Skeletal muscle tissue (tissue), 4 donors: ENCODE data around the gene SERPINA10. TPM values are rescaled to one million over a fixed set of nuclear protein-coding genes. Genes with fewer than 3 reads are reported as not detected.

ENCODE experiments used
- H3K27ac ChIP-seq: one replicate; pipeline ENCODE4 v1.7.0; 2013; ENCODE audit warnings: mild to moderate bottlenecking, low read depth, low read length, inconsistent platforms
- H3K27me3 ChIP-seq, 3 donors: one replicate each; pipeline ENCODE4 v1.7.0; 2013; ENCODE audit warnings: low read length in 3 of 3; ENCODE audit not compliant: control insufficient read depth in 3 of 3, insufficient read depth in 3 of 3
- H3K36me3 ChIP-seq, 3 donors: one replicate each; pipeline ENCODE4 v1.7.0; 2013; ENCODE audit warnings: low read length in 3 of 3; ENCODE audit not compliant: control insufficient read depth in 3 of 3, insufficient read depth in 3 of 3
- H3K4me1 ChIP-seq, 3 donors: one replicate each; pipeline ENCODE4 v1.7.0; 2013; ENCODE audit warnings: low read length in 3 of 3, mild to moderate bottlenecking in 3 of 3; ENCODE audit not compliant: control insufficient read depth in 3 of 3, insufficient read depth in 3 of 3
- H3K4me3 ChIP-seq, 3 donors: one replicate each; pipeline ENCODE4 v1.7.0; 2013; ENCODE audit warnings: low read length in 3 of 3
- H3K9ac ChIP-seq, 3 donors: one replicate each; pipeline ENCODE4 v1.7.0; 2013; ENCODE audit warnings: low read length in 3 of 3, mild to moderate bottlenecking in 3 of 3, moderate library complexity in 2 of 3, low read depth in 1 of 3
- H3K9me3 ChIP-seq, 3 donors: one replicate each; pipeline ENCODE4 v1.7.0; 2013; ENCODE audit warnings: low read length in 3 of 3; ENCODE audit not compliant: control insufficient read depth in 3 of 3
- total RNA-seq: library from RNA; depleted of rRNA; stranded (reverse); fragments of >200 nt; gene quantifications from one replicate; pipeline ENCODE4 v1.2.3, GENCODE V29; 2014
- donor health status: Osteomylitis.

The SERPINA10 gene
- total RNA-seq: not detected

GRCh38 chr14:94292872-94293577 is at the start of gene SERPINA10:
TSS of gene SERPINA10 (minus strand) at chr14:94293268. CDS start at chr14:94290593, 2,675 bp downstream.
- Histone ChIP-seq H3K9me3 (no peaks in the 10 kb centered on the region), H3K36me3 (no peaks in the 10 kb centered on the region), H3K9ac (no peak within 1 kb of the TSS), H3K27me3 (no peaks in the 10 kb centered on the region), H3K4me1 (no peaks in the 10 kb centered on the region), H3K27ac (no peak within 1 kb of the TSS), H3K4me3 (no peak within 1 kb of the TSS)

- Histone ChIP-seq H3K27ac (no peak overlapping the region), H3K9me3 (no peaks in the 10 kb centered on the region), H3K4me1 (peaks cover 0 to 8% (median 6%) of the 10 kb centered on the region in 3 donors), H3K9ac (no peak overlapping the region), H3K27me3 (peaks cover 0 to 9% (median 2%) of the 10 kb centered on the region in 3 donors), H3K4me3 (no peak overlapping the region), H3K36me3 (no peaks in the 10 kb centered on the region)
Measured at GRCh38 chr14:94342334-94342934, 49.4 kb upstream of the SERPINA10 start.

DNA sequence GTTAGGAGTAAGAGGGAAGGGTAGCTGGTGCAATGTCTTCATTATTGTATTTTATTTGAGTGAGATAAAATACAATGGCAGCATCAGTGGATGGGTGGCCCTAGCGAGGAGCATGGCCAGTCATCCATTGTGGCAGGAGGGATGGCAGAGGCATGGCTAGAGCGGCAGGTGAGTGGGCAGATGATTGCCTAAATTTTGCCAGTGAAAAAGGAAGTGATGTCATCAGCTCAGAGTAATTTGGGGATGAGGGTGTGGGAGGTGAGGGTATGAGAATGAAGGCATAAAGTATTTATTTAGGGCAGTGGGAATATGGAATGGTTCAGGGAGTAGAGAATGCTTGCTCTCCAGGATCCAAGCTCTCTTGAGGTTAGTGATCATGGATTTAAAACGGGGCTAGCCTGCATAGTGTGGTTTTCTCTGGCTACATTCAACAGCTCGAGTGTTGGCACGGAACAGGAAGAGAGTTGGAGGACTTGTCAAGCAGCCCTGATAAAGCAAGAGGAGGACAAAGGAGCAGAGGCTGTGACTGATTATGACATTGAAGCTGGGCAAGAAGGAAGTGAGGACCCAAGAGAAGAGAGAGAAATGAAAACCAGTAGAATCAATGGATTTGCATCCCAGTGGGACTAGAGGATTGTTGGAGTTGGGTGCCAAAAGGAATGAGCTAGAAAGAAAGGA is 48.7 kb upstream of the SERPINA10 start:
- Histone ChIP-seq H3K4me1 (peaks cover 0 to 8% (median 6%) of the 10 kb centered on the region in 3 donors), H3K4me3 (no peak overlapping the region), H3K9ac (no peak overlapping the region), H3K9me3 (no peaks in the 10 kb centered on the region), H3K27ac (no peak overlapping the region), H3K36me3 (no peaks in the 10 kb centered on the region), H3K27me3 (peaks cover 0 to 9% (median 0%) of the 10 kb centered on the region in 3 donors)

GRCh38 chr14:94340533-94340932 is 47.5 kb upstream of the SERPINA10 start:
- no peaks in the 10 kb centered on the region for H3K36me3 ChIP-seq

DNA sequence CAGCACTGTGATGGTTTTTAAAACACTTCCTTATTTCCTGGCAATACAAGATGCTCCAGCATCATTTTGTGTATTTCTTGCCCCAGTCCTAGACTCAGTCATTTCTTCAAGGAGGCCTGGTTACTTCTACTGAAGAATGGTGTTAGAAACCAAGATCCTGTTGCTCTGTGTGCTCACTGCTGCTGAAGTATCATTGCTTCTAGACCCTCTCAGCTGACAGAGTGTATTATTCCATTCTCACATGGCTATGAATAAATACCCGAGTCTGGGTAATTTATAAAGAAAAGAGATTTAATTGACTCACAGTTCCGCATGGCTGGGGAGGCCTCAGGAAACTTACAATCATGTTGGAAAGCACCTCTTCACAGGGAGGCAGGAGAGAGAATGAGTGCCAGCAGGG is 45.0 kb upstream of the SERPINA10 start:
- peaks cover 0 to 8% (median 6%) of the 10 kb centered on the region in 3 donors for H3K4me1 ChIP-seq
- H3K4me3 ChIP-seq: no peak overlapping the region
- no peaks in the 10 kb centered on the region for H3K27me3 ChIP-seq
- no peak overlapping the region for H3K9ac ChIP-seq
- H3K36me3 ChIP-seq: no peaks in the 10 kb centered on the region
- no peaks in the 10 kb centered on the region for H3K9me3 ChIP-seq
- H3K27ac ChIP-seq: no peak overlapping the region

More at GRCh38 chr14:94340533-94340932, 47.5 kb upstream of the SERPINA10 start:
- peaks cover 0 to 8% (median 6%) of the 10 kb centered on the region in 3 donors for H3K4me1 ChIP-seq
- H3K4me3 ChIP-seq: no peak overlapping the region
- no peaks in the 10 kb centered on the region for H3K9me3 ChIP-seq
- H3K9ac ChIP-seq: no peak overlapping the region
- H3K27me3 ChIP-seq: peaks cover 0 to 2% (median 0%) of the 10 kb centered on the region in 3 donors
- no peak overlapping the region for H3K27ac ChIP-seq

DNA sequence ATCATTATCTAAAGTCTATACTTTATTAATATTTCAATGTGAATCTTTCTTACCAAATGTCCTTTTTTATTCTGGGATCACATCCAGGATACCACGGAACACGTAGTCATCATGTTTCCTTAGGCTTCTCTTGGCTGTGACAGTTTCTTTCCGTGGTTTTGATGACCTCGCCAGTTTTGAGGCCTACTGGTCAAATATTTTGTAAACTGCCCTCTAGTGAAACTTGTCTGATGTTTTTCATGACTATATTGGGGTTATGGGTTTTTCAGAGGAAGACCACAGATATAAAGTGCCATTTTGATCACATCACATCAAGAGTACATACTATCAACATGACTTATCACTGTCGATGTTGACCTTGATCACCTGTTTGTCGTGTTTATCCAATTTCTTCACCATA is 44.2 kb upstream of the SERPINA10 start:
- H3K9ac ChIP-seq: no peak overlapping the region
- no peak overlapping the region for H3K4me3 ChIP-seq
- H3K9me3 ChIP-seq: no peaks in the 10 kb centered on the region
- H3K27ac ChIP-seq: no peak overlapping the region
- H3K36me3 ChIP-seq: no peaks in the 10 kb centered on the region
- no peaks in the 10 kb centered on the region for H3K27me3 ChIP-seq
- H3K4me1 ChIP-seq: peaks cover 0 to 7% (median 6%) of the 10 kb centered on the region in 3 donors

GRCh38 chr14:94334872-94335271 is 41.8 kb upstream of the SERPINA10 start:
- no peaks in the 10 kb centered on the region for H3K4me1 ChIP-seq
- H3K27ac ChIP-seq: no peak overlapping the region
- no peaks in the 10 kb centered on the region for H3K36me3 ChIP-seq
- no peak overlapping the region for H3K9ac ChIP-seq
- H3K27me3 ChIP-seq: no peaks in the 10 kb centered on the region
- H3K4me3 ChIP-seq: no peak overlapping the region
- no peaks in the 10 kb centered on the region for H3K9me3 ChIP-seq

DNA sequence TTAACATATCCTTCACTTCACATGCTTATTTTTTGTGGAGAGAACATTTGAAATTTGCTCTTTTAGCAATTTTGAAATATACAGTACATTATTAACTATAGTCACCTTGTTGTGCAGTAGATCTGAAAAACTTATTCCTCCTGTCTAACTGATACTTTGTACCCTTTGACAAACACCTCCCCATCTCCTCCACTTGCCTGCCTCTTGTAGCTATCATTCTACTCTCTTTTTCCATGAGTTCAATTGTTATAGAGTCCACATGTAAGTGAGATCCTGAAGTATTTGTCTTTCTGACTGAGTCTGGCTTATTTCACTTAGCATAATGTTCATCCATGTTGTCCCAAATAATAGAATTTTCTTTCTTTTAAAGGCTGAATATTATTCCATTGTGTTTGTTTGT is 39.5 kb upstream of the SERPINA10 start:
- Histone ChIP-seq H3K4me1 (no peaks in the 10 kb centered on the region), H3K27ac (no peak overlapping the region), H3K9ac (no peak overlapping the region), H3K9me3 (no peaks in the 10 kb centered on the region), H3K36me3 (no peaks in the 10 kb centered on the region), H3K27me3 (no peaks in the 10 kb centered on the region), H3K4me3 (no peak overlapping the region)

GRCh38 chr14:94332063-94332583 is 39.1 kb upstream of the SERPINA10 start:
- Histone ChIP-seq H3K4me1 (no peaks in the 10 kb centered on the region), H3K27me3 (no peaks in the 10 kb centered on the region), H3K9me3 (no peaks in the 10 kb centered on the region), H3K4me3 (no peak overlapping the region), H3K9ac (no peak overlapping the region), H3K36me3 (no peaks in the 10 kb centered on the region), H3K27ac (no peak overlapping the region)

GRCh38 chr14:94331462-94331861 is 38.4 kb upstream of the SERPINA10 start:
- Histone ChIP-seq H3K27me3 (no peaks in the 10 kb centered on the region), H3K4me3 (no peak overlapping the region), H3K4me1 (no peaks in the 10 kb centered on the region), H3K9me3 (peaks cover 0 to 3% (median 0%) of the 10 kb centered on the region in 3 donors), H3K36me3 (no peaks in the 10 kb centered on the region), H3K27ac (no peak overlapping the region), H3K9ac (no peak overlapping the region)
